HG03159 (cell line): ENCODE results near the gene GAS7.
"Not testable (repeated sequence)": the region's sequence is repeated elsewhere in the genome, so short reads cannot be mapped to it uniquely, and the experiment has no call there.

Experiments
- ATAC-seq: cut with Tn5 transposase; IDR thresholded peaks from one replicate; pipeline ENCODE4 v1.9.1; 2021; ENCODE audit warnings: mild to moderate bottlenecking, moderate library complexity; ENCODE audit not compliant: unreplicated experiment

The GAS7 gene

DNA sequence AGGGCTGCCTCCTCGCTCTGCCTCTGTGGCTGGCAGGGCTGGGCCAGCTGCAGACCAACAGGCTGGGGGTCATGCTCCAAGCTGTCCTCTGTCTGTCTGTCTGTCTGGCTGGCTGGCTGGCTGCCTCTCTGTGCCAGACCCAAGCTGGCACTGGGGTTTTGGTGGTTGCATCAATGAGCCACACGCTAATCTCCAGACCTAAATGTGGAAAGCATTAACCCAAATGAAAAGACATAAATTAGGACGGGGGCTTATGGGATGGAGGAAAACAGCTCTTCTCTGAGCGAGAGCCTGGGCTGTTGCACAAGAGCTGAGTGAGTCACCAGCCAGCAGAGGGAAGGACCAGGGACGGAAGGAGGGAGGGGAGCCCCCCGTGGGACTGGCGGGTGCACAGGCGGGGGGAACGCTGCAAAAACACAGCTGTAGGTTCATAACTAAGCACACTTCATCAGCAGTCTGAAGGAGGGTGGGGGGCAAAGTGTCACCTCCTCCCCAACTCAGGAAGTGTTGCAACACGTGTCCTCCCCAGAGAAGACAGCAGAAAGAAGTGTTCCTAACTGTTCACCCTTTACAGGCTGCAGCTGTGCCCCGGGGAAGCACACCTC, 83.4 kb downstream of the GAS7 start:
- peak; percentile 15 for ATAC-seq

DNA sequence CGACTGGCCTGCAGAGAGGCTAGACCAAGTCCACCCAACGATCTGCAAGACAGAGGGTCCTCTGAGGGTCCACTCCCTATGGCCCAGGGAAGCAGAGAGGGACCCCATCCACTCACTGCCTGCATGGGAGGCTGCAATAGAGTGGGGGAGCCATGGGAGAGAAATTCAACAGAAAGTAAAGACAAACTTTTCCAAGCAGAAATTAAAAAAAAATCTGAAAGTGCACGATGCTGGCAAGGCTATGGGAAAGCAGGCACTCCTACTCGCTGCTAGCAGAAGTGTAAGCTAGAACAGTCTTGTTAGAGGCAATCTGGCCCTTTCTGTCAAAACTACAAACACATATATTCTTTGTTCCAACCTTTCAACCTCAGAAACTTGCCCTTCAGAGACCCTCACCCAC, 85.4 kb downstream of the GAS7 start:
- no peak for ATAC-seq

GRCh38 chr17:10111907-10112452, 86.4 kb downstream of the GAS7 start:
- ATAC-seq: no peak

DNA sequence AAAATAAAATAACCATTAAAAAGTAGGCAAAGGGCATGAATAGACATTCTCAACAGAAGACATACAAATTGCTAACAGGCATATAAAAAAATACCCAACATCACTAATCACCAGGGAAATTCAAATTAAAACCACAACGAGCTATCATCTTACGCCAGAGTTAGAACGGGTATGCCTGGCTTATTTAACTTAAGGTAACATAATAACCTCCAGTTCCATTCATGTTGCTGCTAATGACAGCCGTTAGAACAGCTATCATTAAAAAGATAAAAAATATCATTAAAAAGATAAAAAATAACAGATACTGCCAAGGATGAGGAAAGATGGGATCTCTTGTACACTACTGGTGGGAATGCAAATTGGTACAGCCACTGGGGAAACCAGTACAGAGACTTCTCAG, 89.3 kb downstream of the GAS7 start:
- ATAC-seq: no peak

GRCh38 chr17:10107316-10108165, 90.9 kb downstream of the GAS7 start:
- no peak for ATAC-seq

DNA sequence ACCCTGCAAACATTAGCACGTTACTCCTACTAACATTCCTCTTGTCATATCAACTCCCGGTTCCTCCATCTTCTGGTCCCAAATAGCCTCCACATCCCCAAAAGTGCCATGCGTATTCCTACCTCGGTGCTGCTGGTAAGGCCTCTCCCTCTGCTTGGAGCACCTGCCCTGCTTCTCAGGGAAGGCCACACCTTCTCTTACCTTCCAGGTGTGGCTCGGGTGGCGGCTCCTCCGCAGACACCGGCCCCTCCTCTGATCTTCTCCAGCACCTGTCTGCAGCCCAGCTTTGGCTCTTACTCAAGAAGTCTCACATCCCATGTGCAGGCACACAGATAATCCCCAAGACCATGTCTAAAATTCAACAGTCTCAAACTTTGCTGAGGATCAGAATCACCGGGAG, 92.3 kb downstream of the GAS7 start:
- no peak for ATAC-seq

- ATAC-seq: no peak
Measured at GRCh38 chr17:10105513-10106001, 92.8 kb downstream of the GAS7 start.

- no peak for ATAC-seq
Measured at GRCh38 chr17:10103712-10104111, 94.7 kb downstream of the GAS7 start.

- no peak for ATAC-seq
Measured at GRCh38 chr17:10102817-10103216, 95.6 kb downstream of the GAS7 start.

DNA sequence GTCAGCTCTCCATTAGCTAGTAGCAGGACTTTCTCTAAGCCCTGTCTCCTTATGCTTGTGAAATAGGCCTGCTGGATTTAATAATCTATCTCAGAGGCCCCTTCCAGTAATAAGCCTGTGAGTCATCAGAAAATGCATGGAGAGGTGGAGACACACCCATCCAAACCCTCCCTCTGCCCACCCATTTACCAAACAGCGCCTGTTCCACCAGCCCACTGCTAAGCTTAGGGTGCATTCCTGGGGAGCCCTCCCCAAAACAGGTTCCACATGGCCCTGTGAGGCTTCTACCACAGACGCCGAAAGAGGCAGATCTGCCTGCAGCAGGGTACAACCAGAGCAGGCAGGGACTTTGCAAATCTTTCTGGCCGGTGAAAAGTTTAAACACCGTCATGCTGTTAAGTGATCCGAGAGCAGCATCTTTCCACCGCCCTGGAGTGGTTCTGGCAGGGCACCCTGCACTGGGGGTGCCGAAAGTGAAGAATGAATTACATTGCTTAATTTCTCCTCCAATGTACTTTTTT, 99.3 kb downstream of the GAS7 start:
- no peak for ATAC-seq

DNA sequence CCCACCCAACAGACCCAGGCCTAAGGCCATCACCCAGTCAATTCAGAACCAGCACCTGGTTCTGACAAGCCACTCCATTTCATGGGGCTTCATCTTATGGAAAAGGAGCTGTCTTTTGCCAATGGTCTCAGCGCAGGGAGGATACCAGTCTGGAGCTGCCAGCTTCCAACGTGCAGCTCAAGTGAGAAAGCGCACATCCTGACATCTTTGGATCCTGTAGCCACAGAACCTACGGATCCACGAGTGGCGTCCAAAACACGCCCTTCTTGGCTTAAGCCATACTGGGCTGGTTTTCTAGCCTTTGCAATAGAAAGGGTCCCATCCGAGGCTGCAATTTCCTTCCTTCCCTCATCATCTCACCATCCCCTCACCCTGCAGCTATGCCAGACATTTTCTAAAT, 101.8 kb downstream of the GAS7 start:
- no peak for ATAC-seq

- not testable (repeated sequence) for ATAC-seq
Measured at GRCh38 chr17:10095295-10095694, 103.1 kb downstream of the GAS7 start.

GRCh38 chr17:10094797-10095196, 103.6 kb downstream of the GAS7 start:
- ATAC-seq: no peak

- ATAC-seq: no peak
Measured at GRCh38 chr17:10092595-10092994, 105.8 kb downstream of the GAS7 start.

- no peak for ATAC-seq
Measured at GRCh38 chr17:10091046-10091445, 107.4 kb downstream of the GAS7 start.

DNA sequence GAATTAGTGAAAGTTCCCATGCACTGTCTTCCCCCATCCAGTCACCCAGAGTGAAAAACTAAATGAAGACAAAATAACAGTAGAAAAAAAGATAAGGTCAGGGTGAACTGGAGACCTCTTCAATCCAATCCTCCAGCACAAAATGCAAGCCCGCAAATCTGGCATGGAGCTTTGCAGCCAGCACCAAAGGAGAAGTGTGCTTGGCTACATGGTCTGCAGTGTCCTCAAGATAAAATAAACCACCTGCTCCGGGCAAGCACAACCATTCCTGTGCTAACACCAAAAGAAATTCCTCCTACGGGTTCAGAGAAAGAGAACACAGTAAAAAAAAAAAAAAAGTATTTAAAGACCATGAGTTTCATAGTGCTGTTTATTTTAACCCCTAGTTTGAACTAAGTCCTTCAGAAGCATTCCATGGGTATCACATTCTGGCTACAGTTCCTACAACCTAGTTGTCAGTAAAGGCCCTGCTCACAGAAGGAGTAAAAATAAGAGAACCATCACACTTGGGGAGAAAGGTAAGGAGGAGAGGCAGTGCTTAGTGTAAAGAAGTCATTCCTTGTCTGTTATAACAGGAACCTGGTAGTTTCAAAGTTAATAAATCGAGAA, 109.1 kb downstream of the GAS7 start:
- no peak for ATAC-seq

DNA sequence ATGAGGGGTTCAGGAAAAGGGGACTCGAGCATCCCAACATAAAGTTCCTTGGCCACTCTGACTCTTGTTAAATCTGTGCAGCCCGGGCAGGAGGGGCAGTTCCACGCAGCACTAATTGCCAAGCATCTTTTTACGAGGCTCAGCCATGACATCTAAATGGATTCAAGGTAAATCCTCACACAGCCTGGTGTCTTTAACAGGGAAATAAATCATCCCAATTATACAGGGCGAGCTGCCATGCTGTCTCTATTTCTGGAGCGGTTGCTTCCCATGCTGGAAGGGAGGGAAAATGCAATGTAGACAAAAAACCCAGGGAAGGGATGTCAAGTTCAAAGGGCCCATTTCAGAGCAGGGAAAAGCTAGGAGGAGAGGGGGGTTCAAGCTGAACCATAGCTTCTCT, 110.0 kb downstream of the GAS7 start:
- ATAC-seq: no peak

GRCh38 chr17:10087355-10087754, 111.1 kb downstream of the GAS7 start:
- ATAC-seq: no peak

DNA sequence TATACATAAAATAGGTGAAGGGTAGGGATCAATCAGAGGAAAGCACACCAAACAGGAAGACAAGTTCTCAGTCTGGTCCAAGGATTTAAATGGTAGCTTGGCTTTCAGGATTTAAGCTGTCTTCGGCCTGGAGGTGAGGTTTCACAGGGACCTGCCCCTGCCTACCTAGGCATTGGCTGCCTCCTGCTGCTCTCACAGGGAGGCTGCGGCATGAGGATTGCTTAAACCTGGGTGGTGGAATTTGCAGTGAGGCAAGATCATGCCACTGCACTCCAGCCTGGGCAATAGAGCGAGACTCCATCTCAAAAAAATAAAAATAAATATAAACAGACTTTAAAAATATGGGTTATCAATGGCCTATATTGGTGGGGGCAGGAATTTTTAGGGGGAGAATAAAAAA, 114.5 kb downstream of the GAS7 start:
- no peak for ATAC-seq

- ATAC-seq: no peak
Measured at GRCh38 chr17:10082795-10083194, 115.6 kb downstream of the GAS7 start.

DNA sequence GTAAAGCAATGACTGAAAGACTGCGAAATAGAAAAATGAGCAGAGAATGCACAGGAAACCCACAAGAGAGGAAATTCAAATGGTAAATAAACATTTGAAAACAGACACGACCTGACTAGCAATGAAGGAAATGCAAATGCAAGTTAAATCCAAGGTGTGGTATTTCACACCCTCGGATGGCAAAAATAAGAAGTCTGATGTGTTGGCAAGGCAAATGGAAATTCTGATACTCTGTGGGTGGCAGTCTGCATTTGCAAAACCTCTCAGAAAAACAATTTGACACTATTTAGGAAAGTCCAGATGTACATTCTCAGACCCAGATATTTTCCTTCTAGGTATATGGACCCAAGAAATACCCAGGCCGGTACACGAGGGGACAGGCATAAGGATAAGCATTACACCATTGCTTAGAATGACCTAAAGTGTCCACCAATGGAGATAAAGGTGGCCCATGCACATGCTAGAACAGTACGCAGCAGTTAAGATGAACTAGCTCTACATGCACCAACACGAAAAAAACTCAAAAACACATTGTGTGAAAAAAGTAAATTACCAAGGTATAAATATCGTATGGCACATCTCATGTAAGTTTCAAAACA, 116.7 kb downstream of the GAS7 start:
- no peak for ATAC-seq
